Pancreas (tissue), 10 donors: ENCODE results near the gene SMIM41. TPM values are rescaled to one million over a fixed set of nuclear protein-coding genes. Genes with fewer than 3 reads are reported as not detected.
"Not testable (repeated sequence)": the region's sequence is repeated elsewhere in the genome, so short reads cannot be mapped to it uniquely, and the experiment has no call there.

Source experiments
- ATAC-seq, 4 donors: fragments of 200-7000 bp; cut with Tn5 transposase; one replicate each; pipeline versions ENCODE4 v1.8.0 to v1.9.1; 2020; ENCODE audit warnings: mild to moderate bottlenecking in 4 of 4, moderate library complexity in 4 of 4
- DNase-seq, 6 donors: peaks; one replicate each; pipeline ENCODE4 v3.0.0-alpha.2; 2020
- FAIRE-seq: peaks from 2 replicates; lab custom pipeline; 2012; peaks lifted over from hg19 to GRCh38; lab: Jason Lieb, UNC
- H3K27ac ChIP-seq, 4 donors: fragments of 200-600 bp; sonication (generic); 1 replicate in 3 of 4; 2 replicates in 1 of 4; pipeline versions ENCODE4 v1.5.0 to v1.8.0; 2020
- H3K27me3 ChIP-seq, 4 donors: fragments of 200-600 bp; one replicate each; pipeline ENCODE4 v1.8.0; 2021
- H3K36me3 ChIP-seq, 3 donors: fragments of 200-600 bp; sonication (generic) in 1 of 3; one replicate each; pipeline versions ENCODE4 v1.5.0 to v1.8.0; 2020 to 2021
- H3K4me1 ChIP-seq, 3 donors: fragments of 200-600 bp; one replicate each; pipeline ENCODE4 v1.8.0; 2021
- H3K4me3 ChIP-seq, 4 donors: fragments of 200-600 bp; sonication (generic) in 2 of 4; one replicate each; pipeline versions ENCODE4 v1.5.0 to v1.8.0; 2020 to 2021
- H3K9me3 ChIP-seq, 4 donors: fragments of 200-600 bp; one replicate each; pipeline ENCODE4 v1.8.0; 2021
- WGBS, 2 donors: extraction: QIAGEN DNeasy Blood & Tissue Kit; methylation state at CpG; one replicate each; pipeline ENCODE4 v1.1.7; 2013; 5-methylcytosine and 5-hydroxymethylcytosine counted together
- intact Hi-C, 3 donors: fragments of 100-400 bp; cut with DNase I; formaldehyde crosslinking; loops; one replicate each; pipeline versions ENCODE4 v1.11.1 to v1.14.2; 2022
- polyA plus RNA-seq, 2 donors: library from polyadenylated mRNA; stranded (reverse); fragments of 200-250 nt; gene quantifications; one replicate each; pipeline ENCODE4 v1.2.3, GENCODE V29; 2013
- total RNA-seq, 6 donors: library from RNA; stranded (reverse); fragmentation: NEBNext Ultra II Directional in 4 of 6; extraction: Animal tissue kit (Norgen Biotek cat#: 25700) in 4 of 6; gene quantifications; one replicate each; pipeline versions ENCODE4 v1.2.1 to v1.2.4, GENCODE V29; 2021 to 2023
- TF ChIP-seq, protein P1 (sequence below), 4 donors: fragments of 200-600 bp; sonication (generic) in 3 of 4; IDR thresholded peaks; one replicate each; pipeline versions ENCODE4 v1.5.0 to v1.8.0; 2021; ENCODE audit warnings: antibody characterized with exemption in 4 of 4
- donor health status: healthy with polysubstance abuse.
- donor health status: DM: no; HTN: no; CAD: no; lungs with moderate emphysema.
- donor health status: DM: no; HTN: no; CAD: no.
- donor health status: control.
- donor health status: control.
- donor health status: Bipolar disorder and iron deficiency.
- donor health status: DM: yes; HTN: yes; CAD: no.
- donor health status: DM: no; HTN: no; CAD: no.
- donor health status: DM: no; HTN: no; CAD: no.
- donor health status: DM: yes; HTN: yes; CAD: no.

SMIM41 gene
- total and polyA plus RNA-seq, 8 donors = 0.09 to 0.20 (median 0.19) TPM; not detected in 5

GRCh38 chr12:52096332-52097044, 17.0 kb downstream of the SMIM41 start:
- Histone ChIP-seq H3K36me3 (no peaks in the 10 kb centered on the region), H3K27me3 (no peaks in the 10 kb centered on the region), H3K9me3 (no peaks in the 10 kb centered on the region), H3K27ac (no peak overlapping the region), H3K4me3 (no peak overlapping the region), H3K4me1 (peaks cover 0 to 13% (median 4%) of the 10 kb centered on the region in 3 donors)
- 72 to 82% methylated on average over 15 of the region's 15 CpGs for WGBS, 2 donors
- intact Hi-C loops = no loop called here
- DNase-seq = no peak
- no peak for ATAC-seq
- peak; percentile 47 for FAIRE-seq
- TF ChIP-seq, protein P1, sequence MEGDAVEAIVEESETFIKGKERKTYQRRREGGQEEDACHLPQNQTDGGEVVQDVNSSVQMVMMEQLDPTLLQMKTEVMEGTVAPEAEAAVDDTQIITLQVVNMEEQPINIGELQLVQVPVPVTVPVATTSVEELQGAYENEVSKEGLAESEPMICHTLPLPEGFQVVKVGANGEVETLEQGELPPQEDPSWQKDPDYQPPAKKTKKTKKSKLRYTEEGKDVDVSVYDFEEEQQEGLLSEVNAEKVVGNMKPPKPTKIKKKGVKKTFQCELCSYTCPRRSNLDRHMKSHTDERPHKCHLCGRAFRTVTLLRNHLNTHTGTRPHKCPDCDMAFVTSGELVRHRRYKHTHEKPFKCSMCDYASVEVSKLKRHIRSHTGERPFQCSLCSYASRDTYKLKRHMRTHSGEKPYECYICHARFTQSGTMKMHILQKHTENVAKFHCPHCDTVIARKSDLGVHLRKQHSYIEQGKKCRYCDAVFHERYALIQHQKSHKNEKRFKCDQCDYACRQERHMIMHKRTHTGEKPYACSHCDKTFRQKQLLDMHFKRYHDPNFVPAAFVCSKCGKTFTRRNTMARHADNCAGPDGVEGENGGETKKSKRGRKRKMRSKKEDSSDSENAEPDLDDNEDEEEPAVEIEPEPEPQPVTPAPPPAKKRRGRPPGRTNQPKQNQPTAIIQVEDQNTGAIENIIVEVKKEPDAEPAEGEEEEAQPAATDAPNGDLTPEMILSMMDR (IDR thresholded peaks at IDR 0.05) = no peak

DNA sequence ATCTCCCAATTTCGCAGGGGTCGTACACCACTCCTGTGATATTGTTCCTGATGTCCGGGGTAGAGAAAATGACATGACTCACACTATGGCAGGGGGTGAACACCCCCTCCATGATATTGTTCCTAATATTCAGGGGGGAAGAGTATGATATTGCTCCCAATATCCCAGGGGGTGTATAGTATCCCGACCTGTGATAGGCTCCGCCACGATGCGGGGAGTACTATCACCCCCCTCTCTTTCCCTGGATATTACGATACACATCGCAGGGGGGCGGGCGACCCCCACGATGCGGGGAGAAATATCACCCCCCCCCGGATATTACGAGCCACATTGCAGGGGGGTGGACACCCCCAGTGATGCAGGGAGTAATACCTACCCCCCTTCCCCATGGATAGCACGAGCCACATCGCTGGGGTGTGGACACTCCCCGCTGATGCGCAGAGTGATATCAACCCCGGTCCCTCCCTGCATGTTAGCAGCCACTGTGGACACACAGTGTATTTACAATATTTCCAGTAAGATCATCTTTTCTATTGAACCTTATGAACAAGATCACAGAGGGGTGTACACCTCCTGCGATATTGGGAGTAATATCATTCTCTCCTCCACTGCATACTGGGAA, 17.7 kb downstream of the SMIM41 start:
- Histone ChIP-seq H3K4me1 (peaks cover 0 to 13% (median 4%) of the 10 kb centered on the region in 3 donors), H3K27me3 (no peaks in the 10 kb centered on the region), H3K27ac (no peak overlapping the region), H3K9me3 (no peaks in the 10 kb centered on the region), H3K4me3 (no peak overlapping the region), H3K36me3 (no peaks in the 10 kb centered on the region)
- 67 to 79% methylated on average over 21 of the region's 21 CpGs for WGBS, 2 donors
- intact Hi-C loops = no loop called here
- no peak for FAIRE-seq
- ATAC-seq = no peak
- DNase-seq = peak in 1 of 6 donors; percentile 28
- TF ChIP-seq, protein P1 (IDR thresholded peaks at IDR 0.05) = no peak

DNA sequence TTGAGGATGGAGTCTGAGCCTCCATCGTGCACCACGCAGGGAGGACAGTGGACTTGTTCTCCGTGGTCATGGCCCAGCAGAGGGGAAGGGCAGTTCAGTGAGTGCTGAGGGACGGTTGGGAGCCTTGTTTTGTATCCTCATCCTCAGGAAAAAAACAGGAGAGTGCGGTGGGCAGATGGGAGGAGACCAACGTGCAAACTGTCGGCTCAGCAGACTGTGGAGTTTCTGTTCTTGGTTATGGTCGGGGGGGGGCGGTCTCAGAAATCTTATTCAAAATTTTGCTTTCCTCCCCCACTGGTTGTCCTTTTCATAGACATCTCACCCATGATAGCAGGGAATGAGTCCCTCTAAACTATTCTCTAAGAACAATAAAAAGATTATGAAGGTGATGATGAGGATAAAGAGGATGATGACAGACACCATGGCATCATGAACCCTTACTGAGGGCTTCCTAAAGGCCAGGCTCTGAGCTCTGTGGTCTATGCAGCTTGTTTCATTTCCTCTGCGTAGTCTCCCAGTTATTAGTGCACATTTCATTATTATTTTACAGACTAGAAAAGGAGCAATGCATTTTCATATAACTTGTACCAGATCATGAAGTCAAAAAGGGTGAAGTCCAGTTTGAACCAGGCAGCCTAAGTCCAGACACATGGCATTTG, 25.1 kb downstream of the SMIM41 start:
- H3K27ac ChIP-seq, H3K4me3 ChIP-seq, intact Hi-C loops, H3K36me3 ChIP-seq, H3K4me1 ChIP-seq, FAIRE-seq, ATAC-seq, H3K9me3 ChIP-seq, DNase-seq, H3K27me3 ChIP-seq: not testable (repeated sequence)
- WGBS, 2 donors = 57 to 65% methylated on average over 10 of the region's 10 CpGs

GRCh38 chr12:52116222-52117125, 37.0 kb downstream of the SMIM41 start:
- H3K36me3 ChIP-seq, H3K9me3 ChIP-seq, ATAC-seq, FAIRE-seq, H3K4me3 ChIP-seq, H3K27me3 ChIP-seq, intact Hi-C loops: not testable (repeated sequence)
- TF ChIP-seq, protein P1 (IDR thresholded peaks at IDR 0.05) = peak in 1 of 4 donors; percentile 17
- peak overlapping the region; percentile 60 to 82 (median 76) for H3K27ac ChIP-seq
- peak; percentile 77 to 91 (median 88) for DNase-seq
- peaks cover 6 to 14% (median 13%) of the 10 kb centered on the region in 3 donors for H3K4me1 ChIP-seq
- 17% methylated on average over 18 of the region's 18 CpGs for WGBS, 2 donors

DNA sequence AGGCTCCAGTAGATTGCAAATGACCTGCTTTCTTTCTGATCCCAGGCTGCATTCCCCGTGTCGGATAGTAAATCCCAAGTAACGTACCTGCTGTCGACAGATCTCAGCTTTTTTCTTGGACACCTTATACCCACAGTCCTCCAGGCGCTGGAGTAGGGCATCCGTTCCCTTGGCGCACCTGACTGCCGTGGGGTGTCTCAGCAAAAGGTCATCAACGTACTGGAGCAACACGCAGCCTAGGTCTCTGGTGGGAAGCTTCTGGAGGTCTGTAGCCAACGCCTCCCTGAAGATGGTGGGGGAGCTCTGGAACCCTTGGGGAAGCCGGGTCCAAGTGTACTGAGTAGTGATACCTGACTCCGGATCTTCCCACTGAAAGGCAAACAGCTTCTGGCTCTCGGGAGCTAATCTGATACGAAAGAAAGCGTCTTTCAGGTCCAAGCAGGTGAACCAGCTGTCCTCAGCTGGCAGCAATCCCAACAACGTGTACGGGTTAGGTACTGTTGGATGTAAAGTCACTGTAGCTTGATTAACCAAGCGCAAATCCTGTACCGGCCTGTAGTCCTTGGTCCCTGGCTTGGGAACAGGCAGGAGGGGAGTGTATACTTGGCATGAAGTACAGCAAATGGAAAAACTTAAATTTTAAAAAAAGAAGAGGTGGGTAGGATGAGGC, 38.4 kb downstream of the SMIM41 start:
- FAIRE-seq, intact Hi-C loops, H3K4me3 ChIP-seq, H3K27ac ChIP-seq, H3K36me3 ChIP-seq, H3K9me3 ChIP-seq, ATAC-seq, H3K27me3 ChIP-seq: not testable (repeated sequence)
- WGBS, 2 donors = 82 to 84% methylated on average over 20 of the region's 20 CpGs
- peak in 1 of 6 donors; percentile 46 for DNase-seq
- H3K4me1 ChIP-seq = peaks cover 6 to 14% (median 13%) of the 10 kb centered on the region in 3 donors
